ENCODE results near the gene PPP2R2C.

The PPP2R2C gene

GRCh38 chr4:6418193-6418755 is 54.1 kb downstream of the PPP2R2C start:
- in situ Hi-C loops (cut with MboI; ENCODE audit: low pct_unique_long_range_greater_than_20kb, low sequenced_read_pairs, unreplicated experiment), result no loop called here
- no peak for TF ChIP-seq CTCF (IDR thresholded peaks at IDR 0.05; ENCODE audit: extremely low read depth, insufficient read depth, missing control alignments)
- no peak for DNase-seq (ENCODE audit: low spot score)

DNA sequence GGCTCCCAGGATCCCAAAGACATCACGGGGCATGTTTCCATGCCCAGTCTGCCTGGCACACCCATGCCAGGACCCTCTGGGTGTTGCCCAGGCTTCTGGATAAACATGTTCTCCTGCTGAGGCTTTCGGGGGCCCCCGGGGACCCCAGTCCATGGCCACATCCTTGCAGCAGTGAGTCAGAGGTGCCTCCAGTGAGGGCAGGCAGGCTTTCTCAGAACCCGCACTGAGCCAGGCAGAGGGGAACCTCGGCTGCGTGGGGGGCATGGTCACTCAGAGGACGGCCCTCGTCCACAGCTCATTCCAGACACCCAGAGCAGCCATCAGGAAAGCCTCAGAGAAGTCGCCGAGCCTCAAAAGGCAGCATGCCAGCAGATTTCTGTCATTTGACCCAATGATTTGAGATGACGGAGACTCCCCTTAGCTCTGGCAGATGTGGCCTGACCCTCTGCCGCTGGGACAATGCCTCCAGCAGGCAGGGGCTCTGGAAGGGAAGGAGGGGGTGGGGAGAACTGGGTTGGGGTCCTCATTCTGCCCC is 54.8 kb downstream of the PPP2R2C start:
- in situ Hi-C loops (cut with MboI; ENCODE audit: low pct_unique_long_range_greater_than_20kb, low sequenced_read_pairs, unreplicated experiment), result no loop called here
- no peak for TF ChIP-seq CTCF (IDR thresholded peaks at IDR 0.05; ENCODE audit: extremely low read depth, insufficient read depth, missing control alignments)
- no peak for DNase-seq (ENCODE audit: low spot score)

DNA sequence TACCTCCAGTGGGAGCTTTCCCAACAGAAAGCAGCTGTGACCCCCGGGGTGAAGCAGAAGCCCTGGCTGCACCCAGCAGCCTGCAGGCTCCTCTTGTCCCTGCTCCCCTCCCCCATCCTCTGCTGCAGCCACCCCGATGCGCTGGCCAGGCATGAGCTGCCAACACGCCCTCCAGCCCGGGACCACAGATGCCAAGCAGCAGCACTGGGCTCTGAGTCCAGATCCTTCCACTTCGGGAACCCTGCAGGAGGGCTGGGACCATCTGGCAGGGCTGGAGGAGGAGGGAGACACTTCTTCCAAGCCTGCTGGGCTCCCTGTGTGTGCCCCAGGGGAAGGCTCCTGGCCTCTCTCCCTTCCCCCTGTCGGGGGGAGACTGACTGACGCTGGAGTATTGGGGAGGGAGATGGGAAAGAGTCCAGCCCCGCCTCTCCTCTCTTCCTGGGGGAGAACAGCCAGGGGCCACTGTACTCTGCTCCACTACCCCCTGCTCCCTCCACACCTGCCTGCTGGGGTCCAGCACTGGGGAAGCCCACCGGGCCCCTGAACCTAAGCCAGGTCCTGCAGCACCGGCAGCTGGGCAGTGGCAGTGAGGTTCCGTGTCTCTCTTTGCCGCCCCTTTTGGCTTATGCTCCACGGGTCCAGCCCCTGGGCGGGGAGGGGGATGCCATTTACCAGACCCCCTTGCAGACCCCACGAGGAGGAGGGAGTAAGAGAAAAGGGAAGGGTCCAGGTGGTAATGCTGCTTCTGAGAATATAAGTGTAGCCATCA is 55.7 kb downstream of the PPP2R2C start:
- TF ChIP-seq CTCF (IDR thresholded peaks at IDR 0.05; ENCODE audit: extremely low read depth, insufficient read depth, missing control alignments), result no peak
- in situ Hi-C loops (cut with MboI; ENCODE audit: low pct_unique_long_range_greater_than_20kb, low sequenced_read_pairs, unreplicated experiment), result no loop called here

GRCh38 chr4:6415031-6415705 is 57.2 kb downstream of the PPP2R2C start:
- in situ Hi-C loops (cut with MboI; ENCODE audit: low pct_unique_long_range_greater_than_20kb, low sequenced_read_pairs, unreplicated experiment), result no loop called here
- no peak for DNase-seq (ENCODE audit: low spot score)
- TF ChIP-seq CTCF (IDR thresholded peaks at IDR 0.05; ENCODE audit: extremely low read depth, insufficient read depth, missing control alignments), result no peak

More for the DNA sequence above, 55.7 kb downstream of the PPP2R2C start:
- no peak for DNase-seq (ENCODE audit: low spot score)

DNA sequence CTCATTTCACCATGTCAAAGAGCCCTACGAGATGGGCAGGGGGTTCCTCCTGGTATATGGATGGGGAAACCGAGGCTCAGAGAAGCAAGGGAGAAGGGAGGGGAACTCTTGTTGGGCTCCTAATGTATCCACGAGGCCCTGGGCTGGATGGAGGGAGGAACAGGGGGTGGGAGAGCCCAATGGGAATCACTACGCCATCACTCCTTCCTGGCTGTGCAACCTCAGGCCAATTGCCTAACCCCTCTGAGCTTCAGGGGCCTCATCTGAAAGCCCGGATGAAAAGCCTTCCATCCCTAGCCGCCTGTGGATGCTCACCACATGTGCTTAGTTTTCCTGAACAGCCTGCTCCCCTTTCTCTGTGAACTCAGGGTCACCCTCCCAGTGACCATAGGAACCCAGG is 57.8 kb downstream of the PPP2R2C start:
- TF ChIP-seq CTCF (IDR thresholded peaks at IDR 0.05; ENCODE audit: extremely low read depth, insufficient read depth, missing control alignments), result no peak
- in situ Hi-C loops (cut with MboI; ENCODE audit: low pct_unique_long_range_greater_than_20kb, low sequenced_read_pairs, unreplicated experiment), result no loop called here
- DNase-seq (ENCODE audit: low spot score), result no peak

DNA sequence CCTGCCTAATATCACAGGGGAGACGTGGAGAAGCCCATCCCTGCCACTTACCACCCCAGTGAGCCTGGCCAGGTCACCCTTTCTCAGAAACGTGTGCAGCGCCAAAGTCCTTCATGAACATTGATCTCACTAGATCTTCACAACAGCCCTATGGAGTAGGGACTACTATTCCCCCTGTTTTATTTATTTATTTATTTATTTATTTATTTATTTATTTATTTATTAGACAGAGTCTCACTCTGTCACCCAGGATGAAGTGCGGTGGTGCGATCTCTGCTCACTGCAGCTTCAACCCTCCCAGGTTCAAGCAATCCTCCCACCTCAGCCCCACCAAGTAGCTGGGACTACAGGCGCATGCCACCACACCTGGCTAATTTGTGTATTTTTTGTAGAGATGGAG is 61.8 kb downstream of the PPP2R2C start:
- in situ Hi-C loops (cut with MboI; ENCODE audit: low pct_unique_long_range_greater_than_20kb, low sequenced_read_pairs, unreplicated experiment), result no loop called here
- no peak for DNase-seq (ENCODE audit: low spot score)
- no peak for TF ChIP-seq CTCF (IDR thresholded peaks at IDR 0.05; ENCODE audit: extremely low read depth, insufficient read depth, missing control alignments)

All from GM13977 (cell line).